ENCODE data around the gene HMGB2.

HMGB2 gene

GRCh38 chr4:173334085-173334890 is at the start of gene HMGB2:
Gene HMGB2, minus strand, starts transcription at chr4:173334358. Its CDS starts 709 bp downstream, at chr4:173333649.
- intact Hi-C loops (cut with DNase I; ENCODE audit: low total_unique reads): loop anchor here (2.0 to 10.0 kb wide), 2 partner anchors 37 to 171 kb away; partner anchors contain the start of gene SAP30
- Histone ChIP-seq H3K27ac (peak within 1 kb of the TSS; percentile 100), H3K27me3 (no peaks in the 10 kb centered on the region), H3K4me3 (peak within 1 kb of the TSS; percentile 92 to 98), H3K9me3 (no peaks in the 10 kb centered on the region), H3K36me3 (peaks cover 20 to 27% (median 21%) of the 10 kb centered on the region in 3 donors), H3K4me1 (peaks cover 0 to 32% (median 17%) of the 10 kb centered on the region in 4 donors)
- DNase-seq: peak; percentile 100
- TF ChIP-seq CTCF (IDR thresholded peaks at IDR 0.05): peak in 1 of 2 experiments; percentile 4

- H3K4me3 ChIP-seq: no peak overlapping the region
- no peak for TF ChIP-seq CTCF (IDR thresholded peaks at IDR 0.05)
- H3K9me3 ChIP-seq: no peaks in the 10 kb centered on the region
- no peaks in the 10 kb centered on the region for H3K36me3 ChIP-seq
- peak overlapping the region in 1 of 2 donors; percentile 24 for H3K27ac ChIP-seq
- H3K4me1 ChIP-seq: peaks cover 0 to 49% (median 5%) of the 10 kb centered on the region in 4 donors
- intact Hi-C loops (cut with DNase I; ENCODE audit: low total_unique reads): no loop called here
- DNase-seq: no peak
- no peaks in the 10 kb centered on the region for H3K27me3 ChIP-seq
Observed at GRCh38 chr4:173382349-173382748, 48.2 kb upstream of the HMGB2 start.

GRCh38 chr4:173381610-173382009 is 47.5 kb upstream of the HMGB2 start:
- no peaks in the 10 kb centered on the region for H3K27me3 ChIP-seq
- no peak for DNase-seq
- no peak overlapping the region for H3K4me3 ChIP-seq
- no peaks in the 10 kb centered on the region for H3K9me3 ChIP-seq
- intact Hi-C loops (cut with DNase I; ENCODE audit: low total_unique reads): no loop called here
- H3K36me3 ChIP-seq: no peaks in the 10 kb centered on the region
- no peak for TF ChIP-seq CTCF (IDR thresholded peaks at IDR 0.05)
- H3K27ac ChIP-seq: peak overlapping the region; percentile 0 to 24
- H3K4me1 ChIP-seq: peaks cover 0 to 52% (median 5%) of the 10 kb centered on the region in 4 donors

GRCh38 chr4:173380987-173381386 is 46.8 kb upstream of the HMGB2 start:
- no peaks in the 10 kb centered on the region for H3K9me3 ChIP-seq
- H3K36me3 ChIP-seq: peaks cover 0 to 6% (median 0%) of the 10 kb centered on the region in 3 donors
- H3K4me1 ChIP-seq: peaks cover 0 to 58% (median 5%) of the 10 kb centered on the region in 4 donors
- H3K27ac ChIP-seq: peak overlapping the region in 1 of 2 donors; percentile 24
- no peaks in the 10 kb centered on the region for H3K27me3 ChIP-seq
- no peak overlapping the region for H3K4me3 ChIP-seq
- no peak for DNase-seq
- no peak for TF ChIP-seq CTCF (IDR thresholded peaks at IDR 0.05)
- intact Hi-C loops (cut with DNase I; ENCODE audit: low total_unique reads): no loop called here

- no peak for TF ChIP-seq CTCF (IDR thresholded peaks at IDR 0.05)
- H3K27me3 ChIP-seq: no peaks in the 10 kb centered on the region
- H3K27ac ChIP-seq: peak overlapping the region in 1 of 2 donors; percentile 24
- no peak overlapping the region for H3K4me3 ChIP-seq
- peaks cover 0 to 68% (median 13%) of the 10 kb centered on the region in 4 donors for H3K4me1 ChIP-seq
- no peaks in the 10 kb centered on the region for H3K9me3 ChIP-seq
- no peak for DNase-seq
- intact Hi-C loops (cut with DNase I; ENCODE audit: low total_unique reads): no loop called here
- peaks cover 0 to 11% (median 0%) of the 10 kb centered on the region in 3 donors for H3K36me3 ChIP-seq
Observed at GRCh38 chr4:173379929-173380328, 45.8 kb upstream of the HMGB2 start.

All from tibial artery (tissue), 4 donors.